ENCODE measurements around the gene KCNK4. TPM values are rescaled to one million over a fixed set of nuclear protein-coding genes. Genes with fewer than 3 reads are reported as not detected.

Gene KCNK4
- total and polyA plus RNA-seq, 4 donors = not detected

DNA sequence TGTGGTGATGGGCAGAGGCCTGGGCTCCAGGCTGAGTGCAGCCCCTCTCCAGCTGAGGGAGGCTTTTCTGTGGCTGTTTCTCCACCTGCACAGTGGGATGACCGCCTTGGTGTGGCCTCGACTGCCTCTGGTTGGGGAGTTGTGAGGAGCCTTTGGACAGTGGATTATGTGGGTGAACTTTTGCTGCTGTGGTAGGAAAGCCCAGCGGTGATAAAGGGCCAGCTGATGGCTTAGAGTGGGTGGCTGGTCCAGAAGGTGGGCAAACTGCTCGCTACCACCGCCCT lies 12.9 kb downstream of the KCNK4 start (continued):
- TF ChIP-seq, protein P1, sequence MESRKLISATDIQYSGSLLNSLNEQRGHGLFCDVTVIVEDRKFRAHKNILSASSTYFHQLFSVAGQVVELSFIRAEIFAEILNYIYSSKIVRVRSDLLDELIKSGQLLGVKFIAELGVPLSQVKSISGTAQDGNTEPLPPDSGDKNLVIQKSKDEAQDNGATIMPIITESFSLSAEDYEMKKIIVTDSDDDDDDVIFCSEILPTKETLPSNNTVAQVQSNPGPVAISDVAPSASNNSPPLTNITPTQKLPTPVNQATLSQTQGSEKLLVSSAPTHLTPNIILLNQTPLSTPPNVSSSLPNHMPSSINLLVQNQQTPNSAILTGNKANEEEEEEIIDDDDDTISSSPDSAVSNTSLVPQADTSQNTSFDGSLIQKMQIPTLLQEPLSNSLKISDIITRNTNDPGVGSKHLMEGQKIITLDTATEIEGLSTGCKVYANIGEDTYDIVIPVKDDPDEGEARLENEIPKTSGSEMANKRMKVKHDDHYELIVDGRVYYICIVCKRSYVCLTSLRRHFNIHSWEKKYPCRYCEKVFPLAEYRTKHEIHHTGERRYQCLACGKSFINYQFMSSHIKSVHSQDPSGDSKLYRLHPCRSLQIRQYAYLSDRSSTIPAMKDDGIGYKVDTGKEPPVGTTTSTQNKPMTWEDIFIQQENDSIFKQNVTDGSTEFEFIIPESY (IDR thresholded peaks at IDR 0.05) = no peak

DNA sequence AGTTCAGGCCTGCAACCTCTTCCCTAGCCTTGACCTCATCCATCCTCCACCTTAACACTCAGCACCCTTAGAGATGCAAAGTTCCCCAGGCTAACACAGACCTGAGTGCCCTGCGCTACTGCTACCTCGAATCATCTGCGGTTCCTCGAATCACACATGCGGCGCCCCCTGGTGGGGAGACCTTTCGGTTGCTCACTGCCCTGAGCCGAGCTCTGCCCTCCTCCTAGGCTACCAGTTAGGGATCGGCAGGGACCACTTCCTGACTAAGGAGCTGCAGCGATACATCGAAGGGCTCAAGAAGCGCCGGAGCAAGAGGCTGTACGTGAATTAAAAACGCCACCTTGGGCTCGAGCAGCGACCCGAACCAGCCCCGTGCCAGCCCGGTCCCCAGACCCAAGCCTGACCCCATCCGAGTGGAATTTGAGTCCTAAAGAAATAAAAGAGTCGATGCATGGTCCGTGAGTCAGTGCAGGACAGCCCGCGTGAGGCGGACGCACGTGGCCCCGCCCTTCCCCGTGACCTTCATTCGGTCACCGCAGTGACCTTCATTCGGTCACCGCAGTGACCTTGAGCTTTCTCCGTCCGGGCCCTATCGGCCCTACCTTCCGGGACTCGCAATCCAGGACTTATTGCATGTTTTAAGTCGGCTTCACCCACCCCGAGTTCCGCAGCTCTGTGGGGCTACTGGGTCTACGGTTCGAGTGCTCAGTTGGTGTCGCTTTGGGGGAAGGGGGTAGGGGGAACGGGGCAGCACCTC lies 13.4 kb downstream of the KCNK4 start:
- Histone ChIP-seq H3K4me3 (ENCODE audit: low read depth in 1 of 3, low read length in 3 of 3) (peak overlapping the region; percentile 43 to 60 (median 43)), H3K27ac (ENCODE audit: low read depth in 1 of 2, low read length in 2 of 2) (peak overlapping the region; percentile 93 to 98), H3K9ac (ENCODE audit: low read depth in 1 of 2, low read length in 2 of 2) (peak overlapping the region; percentile 82 to 84), H3K27me3 (ENCODE audit: control insufficient read depth in 4 of 4, insufficient read depth in 4 of 4, low read length in 3 of 4) (no peaks in the 10 kb centered on the region), H3K36me3 (ENCODE audit: control insufficient read depth in 4 of 4, insufficient read depth in 3 of 4, low read depth in 1 of 4, low read length in 3 of 4) (no peaks in the 10 kb centered on the region), H3K9me3 (ENCODE audit: control insufficient read depth in 4 of 4, low read length in 3 of 4) (no peaks in the 10 kb centered on the region), H3K4me1 (ENCODE audit: control insufficient read depth in 4 of 4, insufficient read depth in 4 of 4, low read length in 3 of 4) (peaks cover 8 to 50% (median 39%) of the 10 kb centered on the region in 4 donors)
- TF ChIP-seq SP1 (IDR thresholded peaks at IDR 0.05) (peak; percentile 40), CTCF (IDR thresholded peaks at IDR 0.05; ENCODE audit: low read depth, low read length, missing input control) (peak; percentile 73), RXRA (IDR thresholded peaks at IDR 0.05) (peak; percentile 26 to 52), FOXA1 (IDR thresholded peaks at IDR 0.05) (no peak), HNF4G (IDR thresholded peaks at IDR 0.05) (no peak), EGR1 (IDR thresholded peaks at IDR 0.05; ENCODE audit: low read depth in 2 of 2) (no peak), NR2F2 (IDR thresholded peaks at IDR 0.05) (peak; percentile 61), TAF1 (conservative IDR thresholded peaks at IDR 0.05) (peak; percentile 32), HNF4A (conservative IDR thresholded peaks at IDR 0.05) (no peak), FOXA2 (IDR thresholded peaks at IDR 0.05) (no peak), JUND (IDR thresholded peaks at IDR 0.05) (peak in 1 of 2 donors; percentile 4), YY1 (IDR thresholded peaks at IDR 0.05) (peak; percentile 6), RAD21 (IDR thresholded peaks at IDR 0.05) (peak; percentile 75 to 90), REST (IDR thresholded peaks at IDR 0.05) (peak; percentile 9), GABPA (IDR thresholded peaks at IDR 0.05 in 1 of 2, conservative IDR thresholded peaks at IDR 0.05 in 1 of 2) (peak in 1 of 2 donors; percentile 14)
- TF ChIP-seq, protein P2, sequence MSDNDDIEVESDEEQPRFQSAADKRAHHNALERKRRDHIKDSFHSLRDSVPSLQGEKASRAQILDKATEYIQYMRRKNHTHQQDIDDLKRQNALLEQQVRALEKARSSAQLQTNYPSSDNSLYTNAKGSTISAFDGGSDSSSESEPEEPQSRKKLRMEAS (IDR thresholded peaks at IDR 0.05) = peak; percentile 40
- TF ChIP-seq, protein P3, sequence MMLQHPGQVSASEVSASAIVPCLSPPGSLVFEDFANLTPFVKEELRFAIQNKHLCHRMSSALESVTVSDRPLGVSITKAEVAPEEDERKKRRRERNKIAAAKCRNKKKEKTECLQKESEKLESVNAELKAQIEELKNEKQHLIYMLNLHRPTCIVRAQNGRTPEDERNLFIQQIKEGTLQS (IDR thresholded peaks at IDR 0.05) = no peak
- TF ChIP-seq, protein P1 (IDR thresholded peaks at IDR 0.05) = no peak
- peak; percentile 98 for DNase-seq (ENCODE audit: low spot score)
- under 1% methylated on average over 46 of the region's 46 CpGs for WGBS

All from liver (tissue), 9 donors.